ENCODE measurements around the gene ZNF260. TPM values are rescaled to one million over a fixed set of nuclear protein-coding genes. Genes with fewer than 3 reads are reported as not detected.
A peak's percentile ranks its signal among the peaks of the same experiment; 100 is the strongest.

ZNF260 gene
- total RNA-seq, 1 experiment from 2014 or later, result 22.5 TPM

DNA sequence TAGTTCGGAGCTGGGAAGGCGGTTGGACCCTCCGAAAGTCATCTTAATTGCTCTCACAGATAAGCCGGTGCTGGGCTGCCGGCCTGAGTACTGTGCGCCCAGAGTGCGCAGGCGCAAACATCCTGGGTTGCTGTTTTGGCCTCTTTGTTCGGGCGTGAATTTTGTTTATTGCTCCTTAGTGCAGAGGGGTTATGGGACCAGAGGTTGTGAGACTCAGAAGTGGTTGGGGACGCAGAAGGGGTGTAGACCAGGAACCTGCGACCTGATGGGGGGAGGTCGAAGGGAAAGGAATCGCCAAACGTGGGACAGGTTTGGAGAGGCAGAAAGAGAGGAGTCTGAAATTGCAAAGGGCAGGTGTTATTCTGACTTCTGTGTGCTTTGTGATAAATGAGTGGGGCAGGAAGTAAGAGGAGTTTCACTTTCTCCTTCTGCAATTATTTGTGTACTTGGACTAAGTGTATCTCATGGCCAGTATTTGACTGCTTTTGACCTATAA, 38.1 kb downstream of the ZNF260 start:
- no peak for DNase-seq (ENCODE audit: low spot score)

DNA sequence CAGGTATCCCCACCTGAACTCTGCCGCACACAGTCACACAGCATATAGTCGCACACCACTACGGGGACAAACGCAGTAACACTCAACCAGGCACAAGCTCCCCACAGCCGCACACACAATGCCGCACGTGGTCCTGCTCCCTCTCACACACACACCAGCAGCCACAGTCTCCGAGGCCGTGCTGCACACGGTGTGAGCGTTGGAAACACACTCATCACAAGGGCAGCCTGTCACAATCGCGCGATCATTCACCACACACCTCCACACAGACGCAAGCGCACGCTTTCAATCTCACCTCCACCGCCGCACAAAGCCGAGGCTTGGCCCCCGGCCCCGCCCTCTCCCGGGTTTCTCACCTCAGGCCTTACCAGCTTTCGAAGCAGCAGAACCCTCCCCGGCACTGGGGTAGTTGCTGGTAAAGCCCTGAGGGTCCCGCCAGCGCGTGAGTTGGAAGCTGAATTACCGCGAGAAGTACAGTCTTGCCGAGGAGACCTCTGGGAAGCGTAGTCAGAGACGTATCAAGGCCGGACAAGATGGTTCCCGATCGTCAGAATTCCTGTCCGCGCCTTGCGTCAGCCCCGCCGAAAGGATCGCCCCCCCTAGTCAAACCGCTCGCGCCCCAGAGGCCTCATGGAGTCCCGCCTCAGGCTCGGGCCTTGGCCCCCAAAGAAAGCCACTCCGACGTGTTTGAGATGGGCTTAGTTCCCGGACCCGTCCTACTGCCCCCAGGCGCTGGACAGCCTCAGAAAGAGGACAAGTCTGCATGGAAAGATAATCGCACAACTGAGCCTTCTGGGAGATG, 38.8 kb downstream of the ZNF260 start, which contains the start of gene ZNF566:
Gene ZNF566 (minus strand): TSS at position 444 of the 802 bp plus-strand sequence. CDS start 13,004 bp downstream, outside the sequence.
- DNase-seq (ENCODE audit: low spot score), result peak; percentile 94

DNA sequence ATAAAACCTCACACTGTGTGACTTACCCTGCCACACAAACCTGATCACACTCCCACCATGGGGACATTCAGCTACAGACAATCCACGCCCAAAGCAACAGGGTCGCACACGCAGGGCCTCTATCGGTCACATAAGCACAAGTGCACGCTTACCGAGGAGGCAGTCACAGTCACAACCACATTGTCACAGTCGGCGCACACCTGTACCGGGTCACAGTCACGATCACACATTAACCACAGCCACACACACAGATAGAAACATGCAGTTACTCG, 39.3 kb downstream of the ZNF260 start:
- no peak for DNase-seq (ENCODE audit: low spot score)

DNA sequence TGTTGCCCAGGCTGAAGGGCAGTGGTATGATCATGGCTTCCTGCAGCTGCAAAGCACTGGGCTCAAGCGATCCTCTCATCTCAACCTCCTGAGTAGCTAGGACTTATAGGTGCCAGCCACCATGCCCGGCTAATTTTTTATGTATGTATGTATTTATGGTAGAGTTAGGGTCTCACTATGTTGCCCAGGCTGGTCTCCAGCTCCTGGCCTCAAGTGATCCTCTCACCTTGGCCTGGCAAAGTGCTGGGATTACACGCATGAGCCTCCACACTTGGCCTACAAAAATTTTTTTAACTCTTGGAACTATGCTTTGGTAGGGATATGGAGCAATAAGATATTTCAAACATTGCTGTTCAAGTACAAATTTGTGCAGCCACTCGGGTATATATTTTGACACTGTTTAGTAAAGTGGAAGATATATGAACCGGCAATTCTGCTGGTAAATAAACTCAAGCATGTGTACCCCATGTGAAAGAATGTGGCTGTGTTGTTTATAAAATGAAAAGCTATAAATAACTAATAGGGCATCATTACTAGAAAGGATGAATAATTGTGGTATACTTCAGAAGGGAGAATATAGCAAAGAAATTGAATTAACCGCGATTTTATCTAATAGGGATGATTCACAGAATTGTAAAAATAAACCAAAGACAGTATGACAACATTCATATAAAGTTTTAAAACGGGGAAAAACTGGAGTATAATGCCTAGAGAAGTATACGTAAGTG, 39.8 kb downstream of the ZNF260 start:
- no peak for DNase-seq (ENCODE audit: low spot score)

DNA sequence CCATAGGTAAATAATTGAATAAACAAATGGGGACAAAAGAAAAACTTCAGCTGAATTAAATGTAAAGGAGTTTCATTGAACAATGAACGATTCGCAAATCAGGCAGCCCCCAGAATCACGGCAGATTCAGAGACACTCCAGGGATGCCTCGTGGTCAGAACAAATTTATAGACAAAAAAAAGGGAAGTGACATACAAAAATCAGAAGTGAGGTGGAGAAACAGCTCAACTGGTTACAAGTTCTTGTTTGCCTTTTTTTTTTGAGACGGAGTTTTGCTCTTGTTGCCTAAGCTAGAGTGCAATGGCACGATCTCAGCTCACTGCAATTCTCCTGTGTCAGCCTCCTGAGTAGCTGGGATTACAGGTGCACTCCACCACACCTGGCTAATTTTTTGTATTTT, 44.4 kb downstream of the ZNF260 start:
- DNase-seq (ENCODE audit: low spot score), result no peak

DNA sequence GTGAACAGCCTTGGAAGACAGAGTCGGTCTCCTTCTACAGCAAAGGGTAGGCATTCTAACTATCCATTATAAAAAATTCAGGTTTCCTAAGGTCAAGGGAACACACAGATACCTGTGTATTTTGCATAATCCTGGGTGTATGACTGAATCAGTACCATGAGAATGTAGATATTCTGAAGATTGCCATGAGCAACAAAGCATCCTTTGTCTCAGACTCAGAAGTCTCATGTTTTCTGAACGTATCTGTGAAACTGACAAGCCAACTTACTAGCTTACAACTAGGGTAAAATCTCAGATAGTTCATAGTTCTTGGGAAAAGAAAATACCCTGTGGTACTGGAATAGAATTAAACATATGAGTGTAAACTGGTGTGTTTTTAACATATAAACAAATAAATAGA, 45.2 kb downstream of the ZNF260 start:
- no peak for DNase-seq (ENCODE audit: low spot score)

Other genes with a start within 250 kb of the ZNF260 start
- 2.1 and 3.8 TPM in 2 replicates for gene ZFP14, start 149.1 kb downstream of the ZNF260 start, total RNA-seq (2014; rRNA removed; shearing (Covaris generic))
- gene ZFP82, start 109.6 kb downstream of the ZNF260 start, total RNA-seq (2014; rRNA removed; shearing (Covaris generic)), result not detected in 2 replicates
- gene ZNF566, start 38.7 kb downstream of the ZNF260 start, total RNA-seq (2014; rRNA removed; shearing (Covaris generic)), result 7.1 and 8.5 TPM in 2 replicates
- 6.8 and 7.7 TPM in 2 replicates for gene ZNF529, start 45.0 kb upstream of the ZNF260 start, total RNA-seq (2014; rRNA removed; shearing (Covaris generic))
- gene ZNF382, start 77.0 kb upstream of the ZNF260 start, total RNA-seq (2014; rRNA removed; shearing (Covaris generic)), result 5.1 and 10.0 TPM in 2 replicates
- 13.4 and 14.6 TPM in 2 replicates for gene ZNF461, start 138.6 kb upstream of the ZNF260 start, total RNA-seq (2014; rRNA removed; shearing (Covaris generic))
- gene ZNF567, start 159.3 kb upstream of the ZNF260 start, total RNA-seq (2014; rRNA removed; shearing (Covaris generic)), result 7.7 and 9.3 TPM in 2 replicates
- 6.1 and 8.4 TPM in 2 replicates for gene ZNF850, start 244.5 kb upstream of the ZNF260 start, total RNA-seq (2014; rRNA removed; shearing (Covaris generic))

Measured in A172 (cell line).